A673 (cell line): ENCODE results near the gene LINGO1. TPM values are rescaled to one million over a fixed set of nuclear protein-coding genes. Genes with fewer than 3 reads are reported as not detected.

Experiments
- BruUV-seq: library from RNA; stranded (reverse); fragments of 400-500 nt; replicated peaks from 2 replicates; lab custom pipeline; 2021; lab: Mats Ljungman, UMichigan
- CTCF ChIA-PET: fragments of 300-600 bp; sonication (Branson Sonifier 250); formaldehyde crosslinking; loops from one replicate; lab custom pipeline; 2022; ENCODE audit warnings: antibody characterized with exemption; lab: Charles Lee
- POLR2A ChIA-PET: fragments of 300-600 bp; sonication (Branson Sonifier 250); formaldehyde crosslinking; loops from one replicate; lab custom pipeline; 2022; ENCODE audit warnings: antibody characterized with exemption; ENCODE audit not compliant: low non-redundant PET; lab: Charles Lee
- DNase-seq: peaks from one replicate; pipeline ENCODE4 v3.0.0-alpha.2; 2015; ENCODE audit warnings: low spot score
- H3K27ac ChIP-seq: fragments of 200-600 bp; sonication (generic); 2 replicates; pipeline ENCODE4 v1.5.1; 2016; ENCODE audit warnings: mixed run types, low read depth, mild to moderate bottlenecking, mixed read lengths, antibody characterized with exemption, low read length; ENCODE audit not compliant: poor library complexity, severe bottlenecking
- H3K27me3 ChIP-seq: fragments of 200-600 bp; sonication (generic); replicated peaks from 2 replicates; pipeline ENCODE4 v1.6.1; 2017; ENCODE audit warnings: mixed run types, low read depth, mild to moderate bottlenecking, mixed read lengths, antibody characterized with exemption, low read length; ENCODE audit not compliant: insufficient read depth, poor library complexity
- H3K36me3 ChIP-seq: fragments of 200-600 bp; sonication (generic); 2 replicates; pipeline ENCODE4 v1.6.1; 2016; ENCODE audit warnings: mixed run types, mild to moderate bottlenecking, mixed read lengths, antibody characterized with exemption, low read length; ENCODE audit not compliant: insufficient read depth, poor library complexity, severe bottlenecking
- H3K4me1 ChIP-seq: fragments of 200-600 bp; sonication (generic); 2 replicates; pipeline ENCODE4 v1.6.1; 2017; ENCODE audit warnings: mixed run types, mild to moderate bottlenecking, mixed read lengths, antibody characterized with exemption, low read length; ENCODE audit not compliant: insufficient read depth, poor library complexity, severe bottlenecking
- H3K4me3 ChIP-seq: fragments of 200-600 bp; sonication (generic); 2 replicates; pipeline ENCODE4 v1.5.1; 2016; ENCODE audit warnings: low read depth, mixed run types, mild to moderate bottlenecking, mixed read lengths, low read length; ENCODE audit not compliant: poor library complexity, severe bottlenecking
- H3K9me3 ChIP-seq: fragments of 200-600 bp; sonication (generic); 2 replicates; pipeline ENCODE4 v1.6.1; 2016; ENCODE audit warnings: mixed run types, low read depth, mild to moderate bottlenecking, mixed read lengths, antibody characterized with exemption, low read length; ENCODE audit not compliant: poor library complexity, severe bottlenecking
- CTCF ChIP-seq: fragments of 300-800, 200-600 bp; sonication (generic); conservative IDR thresholded peaks from 2 replicates; pipeline ENCODE4 v1.5.1; 2017; ENCODE audit warnings: low read depth, mild to moderate bottlenecking, antibody characterized with exemption, low read length, moderate library complexity, mixed read lengths
- EZH2 ChIP-seq: fragments of 200-600 bp; sonication (generic); IDR thresholded peaks from 2 replicates; pipeline ENCODE4 v1.6.1; 2017; ENCODE audit warnings: borderline replicate concordance, low read depth, mild to moderate bottlenecking, mixed read lengths, antibody characterized with exemption, low read length; ENCODE audit not compliant: poor library complexity, severe bottlenecking
- intact Hi-C: fragments of 100-400 bp; cut with micrococcal nuclease; formaldehyde crosslinking; loops from one replicate; pipeline ENCODE4 v1.10.0; 2022; ENCODE audit not compliant: unreplicated experiment
- total RNA-seq: library from RNA; stranded (reverse); gene quantifications from 2 replicates; pipeline ENCODE4 v1.2.3, GENCODE V29; 2021

LINGO1 gene
- total RNA-seq, 1 experiment from 2014 or later = 93.7 TPM

DNA sequence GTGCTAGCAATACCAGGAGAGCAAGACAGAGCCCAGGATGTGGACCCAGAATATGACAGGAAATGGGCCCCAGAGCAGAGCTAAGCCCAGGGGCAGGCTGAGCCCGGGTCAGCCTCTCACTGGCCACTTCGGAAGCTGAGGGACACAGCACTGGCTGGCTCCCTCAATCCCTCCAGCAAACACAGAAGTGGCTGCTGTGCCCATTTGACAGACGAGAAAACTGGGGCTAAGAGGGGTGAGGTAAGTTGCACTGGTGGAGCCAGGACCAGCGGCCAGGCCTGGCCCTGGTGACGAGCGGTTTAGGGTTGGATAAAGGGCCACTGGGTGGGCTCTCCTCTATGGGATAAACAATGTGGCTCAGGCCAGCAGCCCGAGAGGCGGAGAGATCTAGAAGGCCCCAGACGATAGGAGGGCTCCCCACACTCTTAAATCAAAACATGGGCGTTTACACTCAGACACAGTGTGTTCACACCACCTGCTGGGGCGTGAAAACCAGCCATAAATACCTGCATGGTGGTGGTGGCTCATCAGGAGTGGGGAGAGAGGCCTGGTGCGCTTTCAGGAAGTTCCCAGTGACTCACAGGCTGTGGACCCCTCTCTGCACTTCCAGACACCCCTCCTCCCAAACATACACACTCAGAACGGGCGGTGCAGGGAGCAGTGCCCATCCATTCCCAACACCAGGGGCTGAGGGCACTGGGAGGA lies 12.0 kb upstream of the LINGO1 start:
- TF ChIP-seq CTCF (no peak), EZH2 (no peak)
- intact Hi-C loops = no loop called here
- POLR2A ChIA-PET = no interaction called here

GRCh38 chr15:77643764-77644163 lies 11.1 kb upstream of the LINGO1 start:
- no TSS peak for BruUV-seq

More for the DNA sequence above, 12.0 kb upstream of the LINGO1 start:
- no peak for DNase-seq
- no peak overlapping the region for H3K4me3 ChIP-seq
- BruUV-seq = no TSS peak
- no peaks in the 10 kb centered on the region for H3K27me3 ChIP-seq
- no peaks in the 10 kb centered on the region for H3K36me3 ChIP-seq
- H3K27ac ChIP-seq = no peak overlapping the region
- H3K9me3 ChIP-seq = no peaks in the 10 kb centered on the region
- CTCF ChIA-PET = no interaction called here
- H3K4me1 ChIP-seq = no peaks in the 10 kb centered on the region

DNA sequence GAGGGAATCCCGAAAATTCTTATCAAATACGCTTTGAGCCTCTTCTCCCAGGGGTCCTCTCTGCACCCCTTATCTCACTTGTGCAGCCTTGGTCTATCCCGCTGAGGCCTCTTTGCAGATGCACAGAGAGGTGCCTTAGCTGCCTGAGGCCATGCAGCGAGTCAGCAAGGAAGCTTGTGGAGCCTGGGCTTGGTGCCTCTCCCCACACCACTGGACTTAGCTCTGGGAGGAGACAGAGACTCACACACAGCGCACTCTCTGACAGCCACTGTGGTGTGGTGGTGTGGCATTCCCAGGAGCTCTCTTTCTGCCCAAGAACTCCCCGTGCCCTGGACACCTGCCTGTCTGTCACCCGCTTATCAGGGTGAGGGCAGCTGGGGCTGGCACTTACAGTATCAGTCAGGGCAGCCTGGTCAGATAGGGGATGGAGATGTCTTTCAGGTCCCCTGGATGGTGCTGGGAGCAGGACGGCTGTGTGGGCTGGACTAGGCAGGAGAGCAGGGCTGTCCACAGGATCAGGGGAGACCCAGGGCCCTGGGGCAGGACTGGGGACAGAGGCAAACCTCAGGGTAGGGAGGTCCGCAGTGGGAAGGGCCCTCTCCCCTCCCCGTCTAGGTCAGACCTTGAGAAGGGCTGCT lies 10.2 kb upstream of the LINGO1 start:
- ChIA-PET CTCF (interaction anchor here (0.6 kb wide), 1 partner anchor 9 kb away, joined by 3 read pairs; no protein-coding TSS in a partner anchor), POLR2A (no interaction called here)
- intact Hi-C loops = no loop called here
- DNase-seq = no peak
- no peak overlapping the region for H3K4me3 ChIP-seq
- H3K36me3 ChIP-seq = no peaks in the 10 kb centered on the region
- H3K4me1 ChIP-seq = no peaks in the 10 kb centered on the region
- H3K27ac ChIP-seq = no peak overlapping the region
- no peak for TF ChIP-seq EZH2
- no TSS peak for BruUV-seq
- no peaks in the 10 kb centered on the region for H3K9me3 ChIP-seq
- H3K27me3 ChIP-seq = no peaks in the 10 kb centered on the region

More at GRCh38 chr15:77643764-77644163, 11.1 kb upstream of the LINGO1 start:
- H3K27me3 ChIP-seq = no peaks in the 10 kb centered on the region
- no peaks in the 10 kb centered on the region for H3K9me3 ChIP-seq
- H3K36me3 ChIP-seq = no peaks in the 10 kb centered on the region
- H3K4me1 ChIP-seq = no peaks in the 10 kb centered on the region
- H3K27ac ChIP-seq = no peak overlapping the region
- no peak overlapping the region for H3K4me3 ChIP-seq
- POLR2A ChIA-PET = no interaction called here
- no peak for DNase-seq
- CTCF ChIA-PET = no interaction called here
- intact Hi-C loops = no loop called here
- no peak for TF ChIP-seq CTCF
- TF ChIP-seq EZH2 = no peak
